GM23338 (cell line): ENCODE results near the gene FOXL1. TPM values are rescaled to one million over a fixed set of nuclear protein-coding genes. Genes with fewer than 3 reads are reported as not detected.

ENCODE experiments used
- ATAC-seq: fragments of 200-7000 bp; cut with Tn5 transposase; 3 replicates; pipeline ENCODE4 v1.9.1; 2020
- DNase-seq: peaks from one replicate; pipeline ENCODE4 v3.0.0-alpha.2; 2015; ENCODE audit warnings: low spot score
- H2AFZ ChIP-seq: fragments of 200-600 bp; sonication (generic); 2 replicates; pipeline ENCODE4 v1.8.0; 2016; ENCODE audit warnings: antibody characterized with exemption, mild to moderate bottlenecking, moderate library complexity
- H3F3A ChIP-seq: fragments of 200-600 bp; sonication (generic); replicated peaks from 2 replicates; pipeline ENCODE4 v1.8.0; 2017; ENCODE audit warnings: antibody characterized with exemption, mixed run types, low read depth
- H3K27ac ChIP-seq: fragments of 200-600 bp; sonication (generic); 2 replicates; pipeline ENCODE4 v1.6.1; 2016; ENCODE audit warnings: low read depth
- H3K27me3 ChIP-seq: fragments of 200-600 bp; sonication (generic); 2 replicates; pipeline ENCODE4 v1.8.0; 2016; ENCODE audit warnings: mild to moderate bottlenecking, mixed run types, moderate library complexity; ENCODE audit not compliant: insufficient read depth
- H3K36me3 ChIP-seq: fragments of 200-600 bp; sonication (generic); 2 replicates; pipeline ENCODE4 v1.8.0; 2016; ENCODE audit warnings: mild to moderate bottlenecking; ENCODE audit not compliant: insufficient read depth
- H3K4me1 ChIP-seq: fragments of 200-600 bp; sonication (generic); 2 replicates; pipeline ENCODE4 v1.8.0; 2016; ENCODE audit warnings: mild to moderate bottlenecking, moderate library complexity; ENCODE audit not compliant: insufficient read depth
- H3K4me2 ChIP-seq: fragments of 200-600 bp; sonication (generic); 2 replicates; pipeline ENCODE4 v1.7.1; 2017; ENCODE audit warnings: mixed run types
- H3K4me3 ChIP-seq: fragments of 200-600 bp; sonication (generic); 2 replicates; pipeline ENCODE4 v1.6.1; 2016; ENCODE audit warnings: mixed run types
- H3K79me2 ChIP-seq: fragments of 200-600 bp; sonication (generic); replicated peaks from 2 replicates; pipeline ENCODE4 v1.8.0; 2017; ENCODE audit warnings: mild to moderate bottlenecking; ENCODE audit not compliant: insufficient read depth
- H3K9me2 ChIP-seq: fragments of 200-600 bp; sonication (generic); 2 replicates; pipeline ENCODE4 v1.8.0; 2017; ENCODE audit not compliant: insufficient read depth
- H4K20me1 ChIP-seq: fragments of 200-600 bp; sonication (generic); replicated peaks from 2 replicates; pipeline ENCODE4 v1.8.0; 2017; ENCODE audit warnings: mild to moderate bottlenecking; ENCODE audit not compliant: insufficient read depth
- H3K27ac Mint-ChIP-seq: 2 replicates; pipeline ENCODE4 v1.8.0; 2020; ENCODE audit warnings: inconsistent platforms, mild to moderate bottlenecking, moderate library complexity, mixed read lengths
- H3K27me3 Mint-ChIP-seq: 3 replicates; pipeline ENCODE4 v1.8.0; 2022; ENCODE audit warnings: low read depth, mild to moderate bottlenecking, moderate library complexity, mixed read lengths, inconsistent platforms; ENCODE audit not compliant: insufficient read depth, poor library complexity
- H3K36me3 Mint-ChIP-seq: 3 replicates; pipeline ENCODE4 v1.8.0; 2021; ENCODE audit warnings: low read depth, mild to moderate bottlenecking, inconsistent platforms, moderate library complexity, mixed read lengths
- H3K4me1 Mint-ChIP-seq: 3 replicates; pipeline ENCODE4 v1.8.0; 2020; ENCODE audit warnings: mild to moderate bottlenecking, inconsistent platforms, mixed read lengths
- H3K4me3 Mint-ChIP-seq: 3 replicates; pipeline ENCODE4 v1.8.0; 2021; ENCODE audit warnings: moderate library complexity, mild to moderate bottlenecking, inconsistent platforms, mixed read lengths
- H3K9me3 Mint-ChIP-seq: 3 replicates; pipeline ENCODE4 v1.8.0; 2020; ENCODE audit warnings: moderate library complexity, mild to moderate bottlenecking, inconsistent platforms, mixed read lengths
- CREB1 ChIP-seq: fragments of 250-450 bp; sonication (Bioruptor Pico); IDR thresholded peaks from 2 replicates; pipeline ENCODE4 v1.5.0; 2020; ENCODE audit warnings: low read depth, mild to moderate bottlenecking, moderate library complexity
- EZH2 ChIP-seq: fragments of 200-600 bp; sonication (generic); IDR thresholded peaks from one replicate; pipeline ENCODE4 v1.8.0; 2017; ENCODE audit warnings: antibody characterized with exemption, mild to moderate bottlenecking, low read depth; ENCODE audit not compliant: unreplicated experiment
- EZH2phosphoT487 ChIP-seq: fragments of 200-600 bp; sonication (generic); IDR thresholded peaks from one replicate; pipeline ENCODE4 v1.8.1; 2018; ENCODE audit warnings: antibody characterized with exemption; ENCODE audit not compliant: unreplicated experiment
- JUNB ChIP-seq: IDR thresholded peaks from one replicate; pipeline ENCODE4 v1.6.1; 2016; ENCODE audit warnings: antibody characterized with exemption; ENCODE audit not compliant: unreplicated experiment
- NANOG ChIP-seq: IDR thresholded peaks from 2 replicates; pipeline ENCODE4 v1.6.1; 2016; ENCODE audit warnings: antibody characterized with exemption, borderline replicate concordance
- POLR2AphosphoS5 ChIP-seq: IDR thresholded peaks from 2 replicates; pipeline ENCODE4 v1.6.1; 2016; ENCODE audit warnings: antibody characterized with exemption, low read depth
- STAT1 ChIP-seq: IDR thresholded peaks from one replicate; pipeline ENCODE4 v1.6.1; 2016; ENCODE audit warnings: antibody characterized with exemption; ENCODE audit not compliant: unreplicated experiment
- ZNF114 ChIP-seq: fragments of 250-450 bp; sonication (Bioruptor Pico); IDR thresholded peaks from 2 replicates; pipeline ENCODE4 v1.5.0; 2020; ENCODE audit warnings: mild to moderate bottlenecking, moderate library complexity
- ZNF331 ChIP-seq: fragments of 250-450 bp; sonication (Bioruptor Pico); IDR thresholded peaks from 2 replicates; pipeline ENCODE4 v1.5.0; 2020; ENCODE audit warnings: low read depth, mild to moderate bottlenecking, moderate library complexity
- polyA plus RNA-seq: library from polyadenylated mRNA; unstranded; fragments of >200 nt; fragmentation: Nextera tagmentation; extraction: Ambion mirVana; gene quantifications from 2 replicates; pipeline ENCODE4 v1.2.1, GENCODE V29; 2016
- total RNA-seq: library from RNA; depleted of rRNA; stranded (reverse); fragments of >200 nt; shearing (Covaris generic); gene quantifications from 2 replicates; pipeline ENCODE4 v1.2.3, GENCODE V29; 2014
- TF ChIP-seq, protein P1 (sequence below): IDR thresholded peaks from one replicate; pipeline ENCODE4 v1.6.1; 2018; ENCODE audit warnings: antibody characterized with exemption; ENCODE audit not compliant: unreplicated experiment
- TF ChIP-seq, protein P2 (sequence below), 2 experiments: fragments of 200-600 bp in 1 of 2; sonication (generic) in 1 of 2; conservative IDR thresholded peaks; 2 replicates each; pipeline versions ENCODE4 v1.5.1 to v1.6.1; 2016 to 2017; ENCODE audit warnings: antibody characterized with exemption in 2 of 2, low read depth in 2 of 2, mild to moderate bottlenecking in 2 of 2, moderate library complexity in 1 of 2
- TF ChIP-seq, protein P3 (sequence below): fragments of 250-450 bp; sonication (Bioruptor Pico); IDR thresholded peaks from 2 replicates; pipeline ENCODE4 v1.5.0; 2020; ENCODE audit warnings: mild to moderate bottlenecking, moderate library complexity
- TF ChIP-seq, protein P4 (sequence below): IDR thresholded peaks from 2 replicates; pipeline ENCODE4 v1.6.1; 2016; ENCODE audit warnings: antibody characterized with exemption

The FOXL1 gene
- total and polyA plus RNA-seq, 2 experiments from 2014 or later, result 0.31 TPM; not detected in 1

- H3K4me3 Mint-ChIP-seq, result no peak overlapping the region
These were observed 45.3 kb upstream of the FOXL1 start for GRCh38 chr16:86533076-86533475.

More at GRCh38 chr16:86533076-86533475, 45.3 kb upstream of the FOXL1 start:
- ATAC-seq (no peak), DNase-seq (no peak)
- Histone ChIP-seq H3F3A (no peaks in the 10 kb centered on the region), H3K27ac (no peak overlapping the region), H3K27me3 (no peaks in the 10 kb centered on the region), H3K4me2 (no peak overlapping the region), H3K79me2 (no peaks in the 10 kb centered on the region), H3K4me3 (no peak overlapping the region), H4K20me1 (no peaks in the 10 kb centered on the region), H3K4me1 (0 out of 2 replicates have a peak, but pooled peaks cover 3% of the 10 kb centered on the region), H3K36me3 (no peaks in the 10 kb centered on the region), H3K9me2 (no peaks in the 10 kb centered on the region), H2AFZ (no peak overlapping the region)
- Mint-ChIP-seq H3K9me3 (peaks cover 5% of the 10 kb centered on the region; the same call in 2 of the 3 replicates), H3K27ac (no peak overlapping the region), H3K27me3 (peaks cover 6% of the 10 kb centered on the region), H3K4me1 (no peaks in the 10 kb centered on the region), H3K36me3 (peaks cover 11% of the 10 kb centered on the region; the same call in 1 of the 3 replicates)
- no peak for TF ChIP-seq EZH2
- TF ChIP-seq POLR2AphosphoS5, result no peak
- TF ChIP-seq, protein P1, sequence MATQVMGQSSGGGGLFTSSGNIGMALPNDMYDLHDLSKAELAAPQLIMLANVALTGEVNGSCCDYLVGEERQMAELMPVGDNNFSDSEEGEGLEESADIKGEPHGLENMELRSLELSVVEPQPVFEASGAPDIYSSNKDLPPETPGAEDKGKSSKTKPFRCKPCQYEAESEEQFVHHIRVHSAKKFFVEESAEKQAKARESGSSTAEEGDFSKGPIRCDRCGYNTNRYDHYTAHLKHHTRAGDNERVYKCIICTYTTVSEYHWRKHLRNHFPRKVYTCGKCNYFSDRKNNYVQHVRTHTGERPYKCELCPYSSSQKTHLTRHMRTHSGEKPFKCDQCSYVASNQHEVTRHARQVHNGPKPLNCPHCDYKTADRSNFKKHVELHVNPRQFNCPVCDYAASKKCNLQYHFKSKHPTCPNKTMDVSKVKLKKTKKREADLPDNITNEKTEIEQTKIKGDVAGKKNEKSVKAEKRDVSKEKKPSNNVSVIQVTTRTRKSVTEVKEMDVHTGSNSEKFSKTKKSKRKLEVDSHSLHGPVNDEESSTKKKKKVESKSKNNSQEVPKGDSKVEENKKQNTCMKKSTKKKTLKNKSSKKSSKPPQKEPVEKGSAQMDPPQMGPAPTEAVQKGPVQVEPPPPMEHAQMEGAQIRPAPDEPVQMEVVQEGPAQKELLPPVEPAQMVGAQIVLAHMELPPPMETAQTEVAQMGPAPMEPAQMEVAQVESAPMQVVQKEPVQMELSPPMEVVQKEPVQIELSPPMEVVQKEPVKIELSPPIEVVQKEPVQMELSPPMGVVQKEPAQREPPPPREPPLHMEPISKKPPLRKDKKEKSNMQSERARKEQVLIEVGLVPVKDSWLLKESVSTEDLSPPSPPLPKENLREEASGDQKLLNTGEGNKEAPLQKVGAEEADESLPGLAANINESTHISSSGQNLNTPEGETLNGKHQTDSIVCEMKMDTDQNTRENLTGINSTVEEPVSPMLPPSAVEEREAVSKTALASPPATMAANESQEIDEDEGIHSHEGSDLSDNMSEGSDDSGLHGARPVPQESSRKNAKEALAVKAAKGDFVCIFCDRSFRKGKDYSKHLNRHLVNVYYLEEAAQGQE, result no peak
- TF ChIP-seq NANOG, result no peak
- TF ChIP-seq ZNF331 (CRISPR knock-in tag), result no peak
- TF ChIP-seq, protein P2, sequence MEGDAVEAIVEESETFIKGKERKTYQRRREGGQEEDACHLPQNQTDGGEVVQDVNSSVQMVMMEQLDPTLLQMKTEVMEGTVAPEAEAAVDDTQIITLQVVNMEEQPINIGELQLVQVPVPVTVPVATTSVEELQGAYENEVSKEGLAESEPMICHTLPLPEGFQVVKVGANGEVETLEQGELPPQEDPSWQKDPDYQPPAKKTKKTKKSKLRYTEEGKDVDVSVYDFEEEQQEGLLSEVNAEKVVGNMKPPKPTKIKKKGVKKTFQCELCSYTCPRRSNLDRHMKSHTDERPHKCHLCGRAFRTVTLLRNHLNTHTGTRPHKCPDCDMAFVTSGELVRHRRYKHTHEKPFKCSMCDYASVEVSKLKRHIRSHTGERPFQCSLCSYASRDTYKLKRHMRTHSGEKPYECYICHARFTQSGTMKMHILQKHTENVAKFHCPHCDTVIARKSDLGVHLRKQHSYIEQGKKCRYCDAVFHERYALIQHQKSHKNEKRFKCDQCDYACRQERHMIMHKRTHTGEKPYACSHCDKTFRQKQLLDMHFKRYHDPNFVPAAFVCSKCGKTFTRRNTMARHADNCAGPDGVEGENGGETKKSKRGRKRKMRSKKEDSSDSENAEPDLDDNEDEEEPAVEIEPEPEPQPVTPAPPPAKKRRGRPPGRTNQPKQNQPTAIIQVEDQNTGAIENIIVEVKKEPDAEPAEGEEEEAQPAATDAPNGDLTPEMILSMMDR (conservative IDR thresholded peaks at IDR 0.05; ENCODE audit: low read depth in 2 of 2), result no peak
- TF ChIP-seq CREB1, result no peak
- TF ChIP-seq EZH2phosphoT487, result no peak
- TF ChIP-seq JUNB, result no peak
- TF ChIP-seq, protein P3, sequence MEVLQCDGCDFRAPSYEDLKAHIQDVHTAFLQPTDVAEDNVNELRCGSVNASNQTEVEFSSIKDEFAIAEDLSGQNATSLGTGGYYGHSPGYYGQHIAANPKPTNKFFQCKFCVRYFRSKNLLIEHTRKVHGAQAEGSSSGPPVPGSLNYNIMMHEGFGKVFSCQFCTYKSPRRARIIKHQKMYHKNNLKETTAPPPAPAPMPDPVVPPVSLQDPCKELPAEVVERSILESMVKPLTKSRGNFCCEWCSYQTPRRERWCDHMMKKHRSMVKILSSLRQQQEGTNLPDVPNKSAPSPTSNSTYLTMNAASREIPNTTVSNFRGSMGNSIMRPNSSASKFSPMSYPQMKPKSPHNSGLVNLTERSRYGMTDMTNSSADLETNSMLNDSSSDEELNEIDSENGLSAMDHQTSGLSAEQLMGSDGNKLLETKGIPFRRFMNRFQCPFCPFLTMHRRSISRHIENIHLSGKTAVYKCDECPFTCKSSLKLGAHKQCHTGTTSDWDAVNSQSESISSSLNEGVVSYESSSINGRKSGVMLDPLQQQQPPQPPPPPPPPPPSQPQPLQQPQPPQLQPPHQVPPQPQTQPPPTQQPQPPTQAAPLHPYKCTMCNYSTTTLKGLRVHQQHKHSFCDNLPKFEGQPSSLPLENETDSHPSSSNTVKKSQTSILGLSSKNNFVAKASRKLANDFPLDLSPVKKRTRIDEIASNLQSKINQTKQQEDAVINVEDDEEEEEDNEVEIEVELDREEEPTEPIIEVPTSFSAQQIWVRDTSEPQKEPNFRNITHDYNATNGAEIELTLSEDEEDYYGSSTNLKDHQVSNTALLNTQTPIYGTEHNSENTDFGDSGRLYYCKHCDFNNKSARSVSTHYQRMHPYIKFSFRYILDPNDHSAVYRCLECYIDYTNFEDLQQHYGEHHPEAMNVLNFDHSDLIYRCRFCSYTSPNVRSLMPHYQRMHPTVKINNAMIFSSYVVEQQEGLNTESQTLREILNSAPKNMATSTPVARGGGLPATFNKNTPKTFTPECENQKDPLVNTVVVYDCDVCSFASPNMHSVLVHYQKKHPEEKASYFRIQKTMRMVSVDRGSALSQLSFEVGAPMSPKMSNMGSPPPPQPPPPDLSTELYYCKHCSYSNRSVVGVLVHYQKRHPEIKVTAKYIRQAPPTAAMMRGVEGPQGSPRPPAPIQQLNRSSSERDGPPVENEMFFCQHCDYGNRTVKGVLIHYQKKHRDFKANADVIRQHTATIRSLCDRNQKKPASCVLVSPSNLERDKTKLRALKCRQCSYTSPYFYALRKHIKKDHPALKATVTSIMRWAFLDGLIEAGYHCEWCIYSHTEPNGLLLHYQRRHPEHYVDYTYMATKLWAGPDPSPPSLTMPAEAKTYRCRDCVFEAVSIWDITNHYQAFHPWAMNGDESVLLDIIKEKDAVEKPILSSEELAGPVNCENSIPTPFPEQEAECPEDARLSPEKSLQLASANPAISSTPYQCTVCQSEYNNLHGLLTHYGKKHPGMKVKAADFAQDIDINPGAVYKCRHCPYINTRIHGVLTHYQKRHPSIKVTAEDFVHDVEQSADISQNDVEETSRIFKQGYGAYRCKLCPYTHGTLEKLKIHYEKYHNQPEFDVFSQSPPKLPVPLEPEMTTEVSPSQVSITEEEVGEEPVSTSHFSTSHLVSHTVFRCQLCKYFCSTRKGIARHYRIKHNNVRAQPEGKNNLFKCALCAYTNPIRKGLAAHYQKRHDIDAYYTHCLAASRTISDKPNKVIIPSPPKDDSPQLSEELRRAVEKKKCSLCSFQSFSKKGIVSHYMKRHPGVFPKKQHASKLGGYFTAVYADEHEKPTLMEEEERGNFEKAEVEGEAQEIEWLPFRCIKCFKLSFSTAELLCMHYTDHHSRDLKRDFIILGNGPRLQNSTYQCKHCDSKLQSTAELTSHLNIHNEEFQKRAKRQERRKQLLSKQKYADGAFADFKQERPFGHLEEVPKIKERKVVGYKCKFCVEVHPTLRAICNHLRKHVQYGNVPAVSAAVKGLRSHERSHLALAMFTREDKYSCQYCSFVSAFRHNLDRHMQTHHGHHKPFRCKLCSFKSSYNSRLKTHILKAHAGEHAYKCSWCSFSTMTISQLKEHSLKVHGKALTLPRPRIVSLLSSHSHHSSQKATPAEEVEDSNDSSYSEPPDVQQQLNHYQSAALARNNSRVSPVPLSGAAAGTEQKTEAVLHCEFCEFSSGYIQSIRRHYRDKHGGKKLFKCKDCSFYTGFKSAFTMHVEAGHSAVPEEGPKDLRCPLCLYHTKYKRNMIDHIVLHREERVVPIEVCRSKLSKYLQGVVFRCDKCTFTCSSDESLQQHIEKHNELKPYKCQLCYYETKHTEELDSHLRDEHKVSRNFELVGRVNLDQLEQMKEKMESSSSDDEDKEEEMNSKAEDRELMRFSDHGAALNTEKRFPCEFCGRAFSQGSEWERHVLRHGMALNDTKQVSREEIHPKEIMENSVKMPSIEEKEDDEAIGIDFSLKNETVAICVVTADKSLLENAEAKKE (CRISPR knock-in tag), result no peak
- no peak for TF ChIP-seq ZNF114
- TF ChIP-seq, protein P4, sequence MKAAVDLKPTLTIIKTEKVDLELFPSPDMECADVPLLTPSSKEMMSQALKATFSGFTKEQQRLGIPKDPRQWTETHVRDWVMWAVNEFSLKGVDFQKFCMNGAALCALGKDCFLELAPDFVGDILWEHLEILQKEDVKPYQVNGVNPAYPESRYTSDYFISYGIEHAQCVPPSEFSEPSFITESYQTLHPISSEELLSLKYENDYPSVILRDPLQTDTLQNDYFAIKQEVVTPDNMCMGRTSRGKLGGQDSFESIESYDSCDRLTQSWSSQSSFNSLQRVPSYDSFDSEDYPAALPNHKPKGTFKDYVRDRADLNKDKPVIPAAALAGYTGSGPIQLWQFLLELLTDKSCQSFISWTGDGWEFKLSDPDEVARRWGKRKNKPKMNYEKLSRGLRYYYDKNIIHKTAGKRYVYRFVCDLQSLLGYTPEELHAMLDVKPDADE, result no peak
- TF ChIP-seq STAT1, result no peak
